Measurements from ENCODE around the gene DAG1.

DNA sequence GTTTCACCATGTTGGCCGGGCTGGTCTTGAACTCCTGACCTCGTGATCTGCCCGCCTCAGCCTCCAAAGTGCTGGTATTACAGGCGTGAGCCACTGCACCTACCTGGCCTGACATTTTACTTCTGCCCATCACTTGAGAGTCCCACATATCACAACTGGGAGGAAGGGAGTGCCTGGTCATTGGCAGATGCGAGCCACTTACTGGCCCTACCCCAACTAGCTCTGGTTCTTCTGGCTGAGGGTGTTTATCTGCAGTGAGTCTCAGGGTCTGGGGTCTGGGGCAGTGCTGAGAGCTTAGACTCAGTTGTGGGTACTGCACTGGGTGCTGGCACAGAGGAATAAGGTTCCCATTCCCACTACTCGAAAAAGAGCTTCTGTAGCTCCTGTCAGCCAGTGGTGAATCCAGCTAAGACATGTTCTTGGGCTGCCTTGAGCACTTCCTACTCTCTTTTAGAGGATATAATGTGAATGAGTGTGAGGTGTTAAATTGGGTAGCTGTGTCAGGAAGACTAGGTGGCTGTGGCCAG, 30.2 kb downstream of the DAG1 start:
- no peak for TF ChIP-seq CTCF (IDR thresholded peaks at IDR 0.05)
- no peak for TF ChIP-seq POLR2A (IDR thresholded peaks at IDR 0.05)
